Measurements from ENCODE around the gene KAZN.

- TF ChIP-seq CTCF (optimal IDR thresholded peaks at IDR 0.05 in 1 of 3, IDR thresholded peaks at IDR 0.05 in 1 of 3, conservative IDR thresholded peaks at IDR 0.05 in 1 of 3; ENCODE audit: extremely low read depth in 1 of 3, insufficient read depth in 2 of 3, low read length in 3 of 3): no peak
- TF ChIP-seq EZH2 (IDR thresholded peaks at IDR 0.05; ENCODE audit: low read length): no peak
Observed at GRCh38 chr1:14795589-14795988, 197.1 kb downstream of the KAZN start.
